DOHH2 (cell line): ENCODE results near the gene RAP1GAP.

ENCODE experiments used
- H3F3A ChIP-seq: fragments of 200-600 bp; sonication (generic), shearing (Covaris generic); 2 replicates; pipeline ENCODE4 v1.6.0; 2016; ENCODE audit warnings: antibody characterized with exemption, mild to moderate bottlenecking; ENCODE audit not compliant: control insufficient read depth, insufficient read depth
- H3K27ac ChIP-seq: fragments of 200-600 bp; sonication (generic); 2 replicates; pipeline ENCODE4 v1.5.1; 2014; ENCODE audit warnings: low read depth, mild to moderate bottlenecking, low read length, moderate library complexity
- H3K27me3 ChIP-seq: fragments of 200-600 bp; sonication (generic); 2 replicates; pipeline ENCODE4 v1.6.1; 2014; ENCODE audit warnings: mild to moderate bottlenecking, low read length, mixed read lengths; ENCODE audit not compliant: control insufficient read depth
- H3K36me3 ChIP-seq: fragments of 200-600 bp; sonication (generic); 2 replicates; pipeline ENCODE4 v1.6.1; 2014; ENCODE audit warnings: mild to moderate bottlenecking, low read length, moderate library complexity, mixed read lengths; ENCODE audit not compliant: control insufficient read depth
- H3K4me1 ChIP-seq: fragments of 200-600 bp; sonication (generic); 2 replicates; pipeline ENCODE4 v1.6.1; 2014; ENCODE audit warnings: mild to moderate bottlenecking, low read length, mixed read lengths; ENCODE audit not compliant: control insufficient read depth
- H3K4me2 ChIP-seq: fragments of 200-600 bp; sonication (generic); 2 replicates; pipeline ENCODE4 v1.6.0; 2014; ENCODE audit warnings: mild to moderate bottlenecking, low read length, moderate library complexity
- H3K4me3 ChIP-seq: fragments of 200-600 bp; sonication (generic); 2 replicates; pipeline ENCODE4 v1.5.1; 2014; ENCODE audit warnings: mild to moderate bottlenecking, low read length, mixed read lengths
- H3K79me2 ChIP-seq: fragments of 200-600 bp; sonication (generic); 2 replicates; pipeline ENCODE4 v1.6.1; 2014; ENCODE audit warnings: mild to moderate bottlenecking, low read length, mixed read lengths; ENCODE audit not compliant: control insufficient read depth
- H3K9me2 ChIP-seq: fragments of 200-600 bp; sonication (generic); replicated peaks from 2 replicates; pipeline ENCODE4 v1.6.1; 2014; ENCODE audit warnings: mild to moderate bottlenecking, low read length, mixed read lengths; ENCODE audit not compliant: control insufficient read depth
- H3K9me3 ChIP-seq: fragments of 200-600 bp; sonication (generic); 2 replicates; pipeline ENCODE4 v1.6.1; 2014; ENCODE audit warnings: antibody characterized with exemption, low read length, mixed read lengths; ENCODE audit not compliant: control insufficient read depth, insufficient read depth
- H4K20me1 ChIP-seq: fragments of 200-600 bp; sonication (generic); 2 replicates; pipeline ENCODE4 v1.6.0; 2014; ENCODE audit warnings: low read depth, mild to moderate bottlenecking, antibody characterized with exemption, low read length, moderate library complexity; ENCODE audit not compliant: control insufficient read depth, insufficient read depth
- CTCF ChIP-seq: fragments of 200-600 bp; sonication (generic); IDR thresholded peaks from one replicate; pipeline ENCODE4 v1.5.1; 2014; ENCODE audit warnings: antibody characterized with exemption, mild to moderate bottlenecking, low read depth, low read length; ENCODE audit not compliant: poor library complexity, severe bottlenecking
- EZH2phosphoT487 ChIP-seq: fragments of 200-600 bp; sonication (generic); IDR thresholded peaks from 2 replicates; pipeline ENCODE4 v1.6.1; 2017; ENCODE audit warnings: borderline replicate concordance, mild to moderate bottlenecking, antibody characterized with exemption, low read length, moderate library complexity, mixed read lengths

RAP1GAP gene

GRCh38 chr1:21647431-21648351 lies 21.5 kb downstream of the RAP1GAP start:
- TF ChIP-seq CTCF, result no peak
- no peak for TF ChIP-seq EZH2phosphoT487

GRCh38 chr1:21645550-21645949 lies 23.6 kb downstream of the RAP1GAP start:
- TF ChIP-seq CTCF, result no peak
- no peak for TF ChIP-seq EZH2phosphoT487
- H3K27ac ChIP-seq, result no peak overlapping the region

More at GRCh38 chr1:21647431-21648351, 21.5 kb downstream of the RAP1GAP start:
- Histone ChIP-seq H3K9me3 (no peaks in the 10 kb centered on the region), H3K4me3 (no peak overlapping the region), H3K79me2 (no peaks in the 10 kb centered on the region), H3K4me2 (no peak overlapping the region), H3F3A (no peaks in the 10 kb centered on the region), H3K27ac (no peak overlapping the region), H3K9me2 (no peaks in the 10 kb centered on the region), H4K20me1 (no peaks in the 10 kb centered on the region; the same call in 1 of the 2 replicates), H3K4me1 (no peaks in the 10 kb centered on the region; the same call in 1 of the 2 replicates), H3K27me3 (peaks cover 14% of the 10 kb centered on the region), H3K36me3 (no peaks in the 10 kb centered on the region)

GRCh38 chr1:21644906-21645305 lies 24.3 kb downstream of the RAP1GAP start:
- Histone ChIP-seq H3K9me3 (no peaks in the 10 kb centered on the region), H3K36me3 (no peaks in the 10 kb centered on the region), H3K9me2 (no peaks in the 10 kb centered on the region), H3K4me1 (no peaks in the 10 kb centered on the region), H3K4me2 (no peak overlapping the region), H3K79me2 (no peaks in the 10 kb centered on the region), H3K27me3 (no peaks in the 10 kb centered on the region), H3F3A (no peaks in the 10 kb centered on the region), H4K20me1 (no peaks in the 10 kb centered on the region; the same call in 1 of the 2 replicates), H3K27ac (no peak overlapping the region), H3K4me3 (no peak overlapping the region)
- no peak for TF ChIP-seq CTCF

More at GRCh38 chr1:21645550-21645949, 23.6 kb downstream of the RAP1GAP start:
- no peaks in the 10 kb centered on the region; the same call in 1 of the 2 replicates for H4K20me1 ChIP-seq
- no peaks in the 10 kb centered on the region for H3K9me3 ChIP-seq
- H3K79me2 ChIP-seq, result no peaks in the 10 kb centered on the region
- no peaks in the 10 kb centered on the region for H3F3A ChIP-seq
- no peaks in the 10 kb centered on the region for H3K9me2 ChIP-seq
- no peaks in the 10 kb centered on the region for H3K4me1 ChIP-seq
- H3K4me3 ChIP-seq, result no peak overlapping the region
- H3K4me2 ChIP-seq, result no peak overlapping the region
- no peaks in the 10 kb centered on the region for H3K36me3 ChIP-seq
- H3K27me3 ChIP-seq, result 0 out of 2 replicates have a peak, but pooled peaks cover 2% of the 10 kb centered on the region
